ENCODE measurements around the gene ACAD8.

GRCh38 chr11:134237557-134237922, 15.8 kb upstream of the ACAD8 start:
- TF ChIP-seq CTCF (conservative IDR thresholded peaks at IDR 0.05; ENCODE audit: low read length) (no peak), EZH2phosphoT487 (IDR thresholded peaks at IDR 0.05; ENCODE audit: borderline replicate concordance) (no peak)
